ENCODE data around the gene SLC36A1. TPM values are rescaled to one million over a fixed set of nuclear protein-coding genes. Genes with fewer than 3 reads are reported as not detected.

Gene SLC36A1
- total RNA-seq, 3 donors from 2014 or later (not counting 1 experiment from before 2014, with no cell fraction given), result 10.9 to 16.1 (median 13.0) TPM

- Histone ChIP-seq H3K9me3 (ENCODE audit: control insufficient read depth, insufficient read depth, low read length) (no peaks in the 10 kb centered on the region), H3K36me3 (ENCODE audit: control insufficient read depth, insufficient read depth, low read length) (peaks cover 4% of the 10 kb centered on the region), H3K27me3 (ENCODE audit: control insufficient read depth, insufficient read depth, low read length) (no peaks in the 10 kb centered on the region), H3K4me3 (ENCODE audit: low read length) (no peak overlapping the region), H3K4me1 (ENCODE audit: control insufficient read depth, insufficient read depth, low read length) (no peaks in the 10 kb centered on the region), H3K27ac (ENCODE audit: low read length) (no peak overlapping the region)
- no peak for TF ChIP-seq CTCF (IDR thresholded peaks at IDR 0.05)
- no peak for ATAC-seq
- H3K27ac Mint-ChIP-seq, result no peak overlapping the region
- WGBS (ENCODE audit: insufficient coverage), result 100% methylated on average over 3 of the region's 3 CpGs
- no peak overlapping the region for H3K4me3 Mint-ChIP-seq
- DNase-seq, result no peak
- no peaks in the 10 kb centered on the region for H3K9me3 Mint-ChIP-seq
- no peaks in the 10 kb centered on the region for H3K27me3 Mint-ChIP-seq (ENCODE audit: low read depth in 2 of 2)
- intact Hi-C loops (cut with micrococcal nuclease), result no loop called here
- peaks cover 5 to 9% of the 10 kb centered on the region in 2 donors for H3K4me1 Mint-ChIP-seq
- H3K36me3 Mint-ChIP-seq, result no peaks in the 10 kb centered on the region
Measured at GRCh38 chr5:151454889-151455288, 7.5 kb downstream of the SLC36A1 start.

GRCh38 chr5:151456321-151456940 lies 9.0 kb downstream of the SLC36A1 start:
- WGBS (ENCODE audit: insufficient coverage), result 95% methylated on average over 10 of the region's 10 CpGs
- no peaks in the 10 kb centered on the region for H3K27me3 Mint-ChIP-seq (ENCODE audit: low read depth in 2 of 2)
- DNase-seq, result no peak
- intact Hi-C loops (cut with micrococcal nuclease), result no loop called here
- TF ChIP-seq CTCF (IDR thresholded peaks at IDR 0.05), result no peak
- Histone ChIP-seq H3K9me3 (ENCODE audit: control insufficient read depth, insufficient read depth, low read length) (no peaks in the 10 kb centered on the region), H3K36me3 (ENCODE audit: control insufficient read depth, insufficient read depth, low read length) (peaks cover 8% of the 10 kb centered on the region), H3K27me3 (ENCODE audit: control insufficient read depth, insufficient read depth, low read length) (no peaks in the 10 kb centered on the region), H3K27ac (ENCODE audit: low read length) (no peak overlapping the region), H3K4me3 (ENCODE audit: low read length) (no peak overlapping the region), H3K4me1 (ENCODE audit: control insufficient read depth, insufficient read depth, low read length) (no peaks in the 10 kb centered on the region)
- ATAC-seq, result no peak
- no peaks in the 10 kb centered on the region for H3K36me3 Mint-ChIP-seq
- H3K4me1 Mint-ChIP-seq, result peaks cover 4 to 8% of the 10 kb centered on the region in 2 donors
- no peak overlapping the region for H3K4me3 Mint-ChIP-seq
- H3K27ac Mint-ChIP-seq, result no peak overlapping the region
- no peaks in the 10 kb centered on the region for H3K9me3 Mint-ChIP-seq

GRCh38 chr5:151458314-151458713 lies 10.9 kb downstream of the SLC36A1 start:
- Mint-ChIP-seq H3K4me1 (peaks cover 0 to 4% of the 10 kb centered on the region in 2 donors), H3K27me3 (ENCODE audit: low read depth in 2 of 2) (no peaks in the 10 kb centered on the region), H3K27ac (no peak overlapping the region), H3K9me3 (no peaks in the 10 kb centered on the region), H3K36me3 (no peaks in the 10 kb centered on the region), H3K4me3 (no peak overlapping the region)
- ATAC-seq (no peak), DNase-seq (no peak)
- WGBS (ENCODE audit: insufficient coverage), result 100% methylated on average over 4 of the region's 5 CpGs
- peaks cover 9% of the 10 kb centered on the region for H3K36me3 ChIP-seq (ENCODE audit: control insufficient read depth, insufficient read depth, low read length)
- no peaks in the 10 kb centered on the region for H3K9me3 ChIP-seq (ENCODE audit: control insufficient read depth, insufficient read depth, low read length)
- H3K4me3 ChIP-seq (ENCODE audit: low read length), result no peak overlapping the region
- TF ChIP-seq CTCF (IDR thresholded peaks at IDR 0.05), result no peak
- no peaks in the 10 kb centered on the region for H3K27me3 ChIP-seq (ENCODE audit: control insufficient read depth, insufficient read depth, low read length)
- intact Hi-C loops (cut with micrococcal nuclease), result no loop called here
- no peak overlapping the region for H3K27ac ChIP-seq (ENCODE audit: low read length)
- no peaks in the 10 kb centered on the region for H3K4me1 ChIP-seq (ENCODE audit: control insufficient read depth, insufficient read depth, low read length)

Data from natural killer cell (primary cell).